Cerebellar cortex (tissue), 1 donor: Measurements from ENCODE around the gene GPR148.
A peak's percentile ranks its signal among the peaks of the same experiment; 100 is the strongest.

Experiments
- DNase-seq: peaks from one replicate; pipeline ENCODE4 v3.0.0-alpha.2; 2015; ENCODE audit warnings: low spot score

The GPR148 gene

DNA sequence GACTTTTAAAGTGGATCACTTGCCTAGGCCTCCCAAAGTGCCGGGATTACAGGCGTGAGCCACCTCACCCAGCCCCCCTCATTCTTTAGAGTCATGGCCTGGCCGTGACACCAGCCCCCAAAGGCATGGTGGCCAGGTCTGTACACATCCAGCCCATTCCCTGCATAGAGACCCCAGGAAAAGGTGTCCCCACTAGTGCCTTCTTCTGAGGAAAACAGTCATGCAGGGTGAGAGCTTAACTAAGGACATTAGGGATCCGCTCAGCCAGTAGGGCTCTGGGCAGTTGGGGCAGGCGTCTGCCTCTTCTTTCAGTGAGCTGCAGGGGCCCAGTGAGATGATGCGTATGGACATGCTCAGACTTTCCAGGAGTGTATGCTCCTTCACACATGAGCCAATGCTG, 20.8 kb downstream of the GPR148 start:
- DNase-seq, result no peak

DNA sequence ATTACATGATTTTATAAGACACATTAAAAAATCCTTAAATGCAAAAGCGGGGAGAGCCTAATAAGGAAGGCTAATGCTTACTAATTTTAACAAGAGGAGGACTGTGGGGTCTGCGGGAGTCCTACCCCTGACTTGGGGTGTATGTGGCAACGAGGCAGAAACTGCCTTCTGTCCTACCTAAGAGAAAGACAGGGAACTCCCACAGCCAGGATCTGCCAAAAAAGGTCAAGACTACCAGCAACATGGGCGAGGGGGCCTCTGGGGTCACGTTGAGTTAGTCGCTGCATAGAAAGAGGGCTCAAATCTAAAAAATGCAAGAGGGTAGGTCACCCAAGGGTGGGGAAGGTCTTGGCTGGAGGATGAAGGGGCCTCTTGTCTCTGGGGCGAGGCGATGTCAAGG, 25.9 kb downstream of the GPR148 start:
- peak; percentile 53 for DNase-seq

DNA sequence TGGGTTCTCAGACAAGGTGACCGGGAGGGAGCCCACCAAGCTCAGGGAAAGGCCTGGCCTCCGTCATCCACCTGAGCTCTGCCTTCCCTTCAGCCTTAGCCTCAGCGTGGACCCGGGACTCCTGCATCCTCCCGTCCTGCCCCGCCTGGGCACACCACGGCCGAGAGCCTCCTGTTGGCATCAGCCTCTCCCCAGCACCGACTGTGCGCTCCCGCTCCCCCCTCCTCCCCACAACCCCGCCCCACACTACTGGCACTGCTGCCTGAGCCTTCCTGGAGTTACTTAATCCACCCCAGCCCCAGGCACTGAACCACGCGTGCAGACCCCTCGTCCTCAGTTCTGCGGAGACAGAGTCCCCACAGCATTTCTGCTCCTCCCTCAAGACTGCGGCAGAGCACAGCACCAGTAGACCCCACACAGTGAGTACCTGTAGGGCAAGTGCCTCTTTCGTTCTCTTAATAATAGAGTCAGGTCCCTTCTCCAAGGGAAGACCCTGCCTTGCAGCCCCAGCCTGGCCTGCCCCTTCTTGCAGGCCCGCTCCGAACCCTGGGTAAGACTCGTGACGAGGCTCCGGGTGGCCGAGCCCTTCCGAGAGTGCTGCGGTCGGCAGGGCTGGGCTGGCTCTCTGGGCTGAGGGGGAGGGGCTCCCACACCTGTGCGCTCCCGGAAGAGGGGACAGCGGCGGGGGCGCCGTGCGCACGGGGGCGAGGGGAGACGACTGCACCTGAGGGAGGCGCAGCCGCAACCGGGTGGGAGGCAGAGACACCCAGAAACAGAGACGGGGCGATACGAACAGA, 26.6 kb downstream of the GPR148 start, which contains the start of gene AMER3:
AMER3 (plus strand) TSS at position 285 of the 797 bp plus-strand sequence. CDS start 6,533 bp downstream, outside the sequence.
- DNase-seq, result peak; percentile 76

DNA sequence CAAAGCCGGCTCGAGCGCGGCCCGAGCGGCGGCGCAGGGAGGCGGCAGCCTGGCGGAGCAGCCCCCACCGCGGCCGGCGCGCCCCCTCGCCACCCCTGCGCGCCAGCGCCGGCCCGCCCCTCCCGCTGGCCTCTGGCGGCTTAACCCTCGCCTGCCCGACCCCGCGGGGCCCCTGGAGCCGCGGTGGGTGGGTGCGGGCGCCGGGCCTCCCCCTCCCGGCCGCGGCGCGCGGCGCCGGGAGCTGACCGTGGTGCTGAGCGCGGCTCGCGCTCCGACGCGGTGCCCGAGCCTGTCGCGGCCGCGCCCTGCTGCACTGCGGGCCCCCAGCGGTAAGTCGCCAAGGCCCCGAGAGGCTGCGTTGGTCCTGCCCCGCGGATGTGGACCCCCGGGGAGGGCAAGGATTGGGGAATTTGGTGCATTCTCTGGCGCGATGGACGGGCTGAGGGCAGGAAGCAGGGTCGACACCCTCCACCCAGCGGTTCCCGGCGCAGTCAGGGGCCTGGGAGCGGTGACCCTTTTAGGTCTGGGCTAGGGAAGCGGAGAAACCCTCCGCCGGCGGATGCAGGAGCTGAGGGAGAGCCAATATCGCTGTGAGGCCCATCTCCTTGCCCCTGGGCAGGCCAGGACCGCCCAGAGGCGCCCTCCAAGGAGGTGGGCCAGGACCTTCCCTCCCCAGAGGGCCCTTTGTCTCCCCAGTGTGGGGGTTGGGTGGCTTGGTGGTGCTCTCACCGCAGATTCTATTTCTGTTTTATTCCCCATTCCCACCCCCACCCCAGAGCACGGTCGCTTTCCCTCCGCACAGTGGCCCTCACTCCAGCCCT, 27.4 kb downstream of the GPR148 start:
- DNase-seq, result no peak

DNA sequence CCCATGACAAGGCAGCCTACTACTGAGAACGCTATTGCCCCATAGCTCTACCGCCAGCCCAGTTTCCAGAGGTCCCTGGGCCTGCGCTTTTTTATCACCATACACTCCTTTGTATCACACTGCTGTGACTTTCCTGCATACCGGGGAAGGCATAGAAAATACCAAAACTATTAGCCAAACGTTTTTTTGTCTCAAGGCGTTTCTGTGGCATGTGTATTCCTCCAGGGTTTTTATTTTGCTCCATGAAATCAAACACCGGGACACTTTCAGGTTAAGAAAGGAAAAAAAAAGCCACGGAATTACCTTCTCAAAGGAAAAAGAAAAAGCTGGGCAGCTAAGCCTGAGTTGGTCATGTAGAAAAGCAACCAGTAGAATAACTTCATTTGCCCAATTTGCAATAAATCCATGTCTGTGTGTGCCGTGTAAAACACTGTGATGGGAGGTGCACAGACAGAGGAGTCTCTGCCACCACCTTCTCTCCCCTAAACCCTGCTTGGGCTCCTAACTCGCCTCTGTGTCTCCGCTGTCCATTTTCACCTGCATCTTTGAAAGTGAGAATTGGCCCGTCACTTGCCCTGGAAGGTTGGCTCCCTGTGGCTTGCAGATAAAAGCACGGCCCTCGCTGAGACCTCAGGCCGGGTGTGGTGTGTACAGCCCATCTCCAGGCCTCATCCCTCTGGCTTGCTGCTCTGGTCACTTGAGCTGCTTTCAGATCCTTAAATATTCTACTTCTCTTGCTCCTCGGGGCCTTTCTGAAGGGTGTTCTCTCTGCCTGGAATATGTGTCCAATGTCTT, 28.2 kb downstream of the GPR148 start:
- peak; percentile 39 for DNase-seq

DNA sequence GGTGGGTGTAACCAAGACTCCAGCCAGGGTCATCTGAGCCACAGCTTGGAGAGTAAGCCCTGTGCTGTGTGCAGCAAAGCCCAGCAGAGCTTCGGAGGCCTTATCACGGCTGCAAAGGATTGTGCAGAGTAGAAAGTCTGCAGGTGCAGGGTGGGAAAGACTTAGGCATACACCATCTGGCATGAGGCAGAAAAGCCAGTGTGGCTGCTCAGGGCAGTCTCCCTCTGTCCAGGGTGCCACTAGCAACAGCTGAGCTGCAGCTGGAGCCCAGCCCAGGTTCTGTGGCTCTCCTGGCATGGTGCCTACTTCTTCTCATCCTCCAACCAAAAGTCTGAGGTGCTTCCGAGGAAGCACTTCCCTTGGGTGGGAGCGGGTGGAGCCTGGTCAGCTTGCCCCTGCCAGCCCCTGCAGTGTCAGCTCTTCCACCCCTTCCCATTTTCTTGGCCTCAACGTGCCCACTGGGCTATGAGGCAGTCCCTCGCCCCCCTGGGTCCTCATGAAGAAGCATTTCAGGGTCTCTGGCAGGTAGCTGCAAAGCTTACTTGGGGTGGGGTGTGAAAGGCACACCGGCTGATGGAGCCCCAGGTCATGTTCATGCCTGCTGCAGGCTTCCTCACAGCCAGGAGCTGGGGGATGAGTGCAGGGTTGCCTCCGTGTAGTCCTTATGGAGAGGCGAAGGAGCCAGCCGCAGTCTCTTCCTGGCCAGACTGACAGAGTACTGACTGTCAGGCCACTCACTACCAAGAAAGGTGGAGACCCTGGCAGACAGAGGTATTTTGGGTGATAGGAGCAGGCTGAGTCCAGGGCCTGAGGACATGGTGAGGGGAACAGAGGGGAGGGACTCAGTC, 31.3 kb downstream of the GPR148 start:
- DNase-seq, result peak; percentile 26

DNA sequence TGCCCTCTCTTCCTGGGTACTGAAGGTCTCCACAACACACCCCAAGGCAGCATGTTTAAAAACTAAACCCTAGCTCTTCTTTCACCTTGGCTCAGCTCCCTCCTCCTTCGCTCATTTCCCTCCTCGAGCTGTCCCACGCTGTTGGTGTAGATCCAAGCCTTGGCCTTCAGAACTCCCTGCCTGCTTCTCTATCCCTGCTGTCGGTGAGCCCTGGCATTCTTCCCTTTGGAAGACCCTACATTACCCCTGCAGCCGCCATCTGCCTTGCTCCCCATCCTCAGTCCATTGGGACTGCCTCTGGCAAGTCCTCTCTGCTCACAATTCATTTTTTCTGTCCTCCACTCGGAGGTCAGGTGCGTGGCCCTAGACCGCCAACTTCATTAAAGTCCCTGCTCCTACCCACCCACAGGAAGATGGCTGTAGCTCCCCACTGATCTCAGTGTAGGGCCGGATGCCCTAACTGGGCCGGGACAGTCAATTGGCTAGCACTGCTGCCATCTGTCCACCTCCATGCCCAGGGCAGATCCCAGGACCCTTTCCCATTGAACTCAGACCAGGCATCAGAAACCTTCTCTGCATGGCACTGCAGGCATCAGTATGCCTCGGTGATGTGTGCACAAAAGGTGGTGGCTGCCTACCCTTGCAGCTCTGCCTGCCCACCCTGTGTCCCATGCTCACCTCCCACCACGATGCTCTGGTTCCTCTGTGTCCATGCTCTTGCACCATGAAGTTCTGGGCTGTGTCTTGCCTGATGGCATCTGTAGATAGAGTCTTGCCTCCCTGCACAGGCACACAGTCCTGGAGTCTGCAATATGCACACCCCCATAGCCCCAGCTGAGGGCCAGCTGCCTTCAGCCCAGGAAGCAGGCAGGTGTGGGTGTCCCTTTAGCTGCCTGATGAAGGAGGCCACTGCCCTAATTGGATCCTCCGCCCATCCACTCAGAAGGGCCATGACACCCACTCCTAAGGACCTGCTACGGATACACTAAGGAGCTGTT, 32.2 kb downstream of the GPR148 start:
- peak; percentile 90 for DNase-seq

DNA sequence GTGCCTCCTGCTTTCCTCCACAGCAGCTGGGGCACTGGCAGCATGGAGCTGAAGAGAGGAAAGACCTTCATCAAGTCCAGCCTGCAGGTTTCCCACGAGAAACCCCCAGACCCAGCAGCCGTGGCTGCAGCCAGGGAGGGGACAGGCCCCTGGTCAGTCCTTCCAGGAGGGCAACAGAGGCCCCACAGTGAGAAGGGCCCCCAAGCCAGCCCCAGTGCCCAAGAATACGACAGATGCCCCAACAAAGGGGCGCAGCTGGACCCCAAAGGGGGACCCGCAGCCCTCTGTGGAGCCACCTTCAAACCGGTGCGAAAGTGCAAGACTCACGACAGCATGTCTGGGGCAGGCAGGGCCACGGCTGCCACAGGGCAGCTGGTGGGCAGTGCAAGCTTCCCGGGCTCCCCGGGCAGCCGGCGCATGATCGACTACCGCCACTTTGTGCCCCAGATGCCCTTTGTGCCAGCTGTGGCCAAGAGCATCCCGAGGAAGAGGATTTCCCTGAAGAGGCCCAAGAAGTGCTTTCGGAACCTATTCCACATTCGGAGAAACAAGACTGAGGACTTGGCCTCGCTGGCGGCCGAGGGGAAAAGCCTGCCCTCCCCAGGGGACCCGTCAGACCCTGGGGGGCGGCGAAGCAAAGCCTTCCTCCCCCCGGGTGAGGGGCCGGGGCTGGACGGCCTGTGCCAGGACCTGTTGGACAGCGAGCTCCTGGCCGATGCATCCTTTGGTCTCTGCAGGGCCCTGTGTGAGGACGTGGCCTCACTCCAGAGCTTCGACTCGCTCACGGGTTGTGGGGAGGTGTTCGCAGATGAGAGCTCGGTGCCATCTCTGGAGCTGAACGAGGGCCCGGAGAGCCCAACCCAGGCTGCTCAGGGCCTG, 33.4 kb downstream of the GPR148 start:
- DNase-seq, result peak; percentile 48

DNA sequence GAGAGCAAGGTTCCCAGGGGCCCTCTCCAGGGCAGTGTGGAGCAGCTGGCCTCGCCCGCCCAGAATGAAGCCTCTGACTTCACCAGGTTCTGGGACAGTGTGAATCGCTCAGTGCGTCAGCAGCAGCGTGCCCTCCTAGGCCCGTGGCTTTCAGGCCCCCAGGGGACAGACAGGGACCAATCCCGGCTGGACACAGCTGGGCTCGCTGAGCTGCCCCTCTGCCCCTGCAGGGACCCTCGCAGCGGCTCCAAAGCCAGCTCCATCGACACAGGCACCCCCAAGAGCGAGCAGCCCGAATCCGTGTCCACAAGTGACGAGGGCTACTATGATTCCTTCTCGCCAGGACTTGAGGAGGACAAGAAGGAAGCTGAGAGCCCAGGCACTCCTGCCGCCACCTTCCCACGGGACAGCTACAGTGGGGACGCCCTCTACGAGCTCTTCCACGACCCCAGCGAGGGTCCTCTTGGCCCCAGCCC, 34.1 kb downstream of the GPR148 start:
- DNase-seq, result no peak

DNA sequence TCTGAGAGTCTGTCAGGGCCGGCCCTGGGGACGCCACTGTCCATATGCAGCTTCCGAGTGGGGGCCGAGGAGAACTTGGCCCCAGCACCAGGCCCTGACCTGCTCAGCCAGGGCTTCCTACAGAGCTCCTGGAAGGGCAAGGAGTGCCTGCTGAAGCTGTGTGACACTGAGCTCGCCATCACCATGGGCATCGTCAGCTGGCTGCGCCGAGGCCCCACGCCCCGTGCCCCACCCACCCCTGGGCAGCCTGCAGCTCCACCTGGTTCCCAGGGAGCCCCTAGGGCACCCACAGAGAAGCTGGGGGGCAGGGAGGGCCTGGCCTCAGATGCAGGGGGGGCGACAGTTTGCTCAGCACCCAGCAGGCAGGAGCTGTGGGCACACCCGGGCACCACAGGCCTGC, 34.5 kb downstream of the GPR148 start:
- no peak for DNase-seq

DNA sequence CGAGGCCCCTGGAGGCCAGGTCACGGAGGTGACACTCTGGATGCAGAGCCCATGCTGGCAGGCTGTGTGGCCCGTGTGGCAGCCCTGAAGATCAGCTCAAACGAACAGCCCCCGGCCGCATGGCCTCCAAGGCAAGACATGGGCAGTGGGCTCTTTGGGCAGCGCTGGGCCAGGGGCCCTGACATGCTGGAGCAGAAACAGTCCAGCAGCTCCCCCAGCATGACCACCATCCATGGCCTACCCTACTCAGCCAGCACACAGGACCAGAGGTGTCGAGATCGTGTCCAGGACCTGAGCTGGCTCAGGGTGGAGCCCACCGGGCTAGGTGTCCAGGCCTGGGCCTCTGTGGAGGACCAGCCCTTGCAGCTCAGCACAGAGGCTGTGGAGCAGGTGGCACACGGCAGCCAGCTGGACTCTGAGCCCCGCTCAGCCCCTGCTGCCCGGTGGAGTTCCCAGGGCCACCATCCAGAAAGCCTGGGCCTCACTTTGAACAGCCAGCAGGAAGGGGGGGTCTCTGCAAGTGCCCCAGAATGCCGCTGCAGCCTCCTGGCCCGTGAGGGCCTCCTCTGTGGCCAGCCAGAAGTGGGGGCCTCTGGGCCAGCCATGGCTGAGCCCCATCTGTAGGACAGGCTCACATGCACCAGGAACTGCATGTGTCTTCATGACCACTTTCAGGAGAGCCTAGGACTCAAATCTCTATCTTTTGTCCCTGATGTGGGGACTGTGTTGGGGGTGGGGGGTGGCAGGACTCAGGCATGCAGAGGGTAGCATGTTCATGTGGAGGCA, 35.4 kb downstream of the GPR148 start:
- no peak for DNase-seq

DNA sequence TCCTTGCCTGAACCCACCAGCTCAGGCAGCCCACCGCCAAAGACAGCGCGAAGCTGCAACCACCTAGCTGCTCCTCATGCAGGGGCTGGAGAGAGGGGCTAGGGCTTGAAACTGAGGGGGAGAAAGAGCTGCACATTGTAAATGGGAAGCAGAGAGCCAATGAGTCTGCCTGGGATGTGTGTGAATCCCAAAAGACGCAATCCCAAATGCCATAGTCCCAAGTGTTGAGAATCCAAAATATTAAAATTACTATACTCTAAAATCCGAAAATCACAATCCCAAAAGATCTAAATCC, 35.9 kb downstream of the GPR148 start:
- DNase-seq, result no peak

DNA sequence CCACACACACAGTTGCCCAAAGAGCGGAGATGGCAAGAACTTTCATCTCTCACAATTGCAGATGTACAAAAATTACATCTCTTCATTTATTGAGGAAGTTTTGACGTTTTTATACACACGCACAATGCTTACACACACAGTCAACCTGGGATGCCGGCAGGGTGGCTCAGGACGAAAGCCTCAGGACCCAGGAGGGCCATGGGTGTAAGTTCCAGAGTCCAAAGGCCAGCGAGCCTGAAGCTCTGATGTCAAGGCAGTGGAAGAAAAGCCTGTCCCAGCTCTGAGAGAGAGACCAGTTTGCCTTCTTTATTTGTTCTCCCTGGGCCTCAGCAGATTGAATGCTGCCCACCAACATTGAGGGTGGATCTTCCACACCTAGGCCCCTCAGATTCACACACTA, 36.6 kb downstream of the GPR148 start:
- DNase-seq, result no peak

DNA sequence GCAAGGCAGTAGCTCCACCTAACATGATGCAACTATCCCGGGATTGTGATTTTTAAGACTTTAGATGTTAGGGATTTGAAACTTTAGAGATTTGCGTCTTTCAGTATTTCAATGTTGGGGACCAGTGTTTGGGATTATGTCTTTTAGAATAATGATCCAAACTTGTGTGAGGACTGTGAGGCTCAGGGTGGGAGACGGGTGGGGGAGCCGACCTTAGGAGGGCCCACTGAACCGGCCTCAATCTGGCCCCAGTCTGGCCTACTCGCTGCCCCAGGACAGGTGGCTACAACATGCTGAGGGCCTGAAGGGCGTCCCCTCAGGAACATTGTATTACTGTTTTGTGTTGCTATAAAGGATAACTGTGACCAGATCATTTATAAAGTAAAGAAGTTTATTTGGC, 37.2 kb downstream of the GPR148 start:
- DNase-seq, result no peak

DNA sequence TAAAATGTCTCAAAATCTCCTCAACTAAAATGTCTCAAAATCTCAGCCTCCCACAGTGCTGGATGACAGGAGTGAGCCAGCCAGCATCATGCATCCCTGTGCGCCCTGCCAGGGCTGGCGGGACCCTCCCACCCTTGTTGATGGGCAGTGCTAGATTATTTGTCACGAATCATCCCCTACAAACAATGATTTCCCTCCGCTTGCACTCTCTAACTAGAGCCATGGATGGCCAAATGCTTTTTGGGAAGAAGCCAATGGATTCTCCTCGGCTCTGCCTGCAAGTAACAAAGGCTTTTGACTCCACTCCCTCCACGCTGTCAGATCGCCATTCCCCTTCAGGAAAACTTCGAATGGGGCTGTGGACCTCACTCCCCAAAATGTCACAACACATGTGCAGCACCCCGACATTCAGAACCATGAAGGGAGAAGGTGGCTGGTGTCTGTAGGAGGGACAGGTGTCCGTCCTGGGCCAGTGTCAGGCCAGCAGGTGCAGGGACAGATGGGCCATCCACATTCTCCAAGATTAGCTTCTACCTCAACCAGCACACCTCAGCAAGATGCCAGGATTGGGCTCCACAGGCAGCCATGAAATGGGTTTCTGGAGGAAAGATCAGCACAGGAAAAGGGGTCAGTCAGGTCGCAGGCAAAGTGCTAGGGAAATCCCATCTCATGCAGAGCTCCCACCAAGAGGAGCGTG, 38.0 kb downstream of the GPR148 start:
- peak; percentile 94 for DNase-seq

DNA sequence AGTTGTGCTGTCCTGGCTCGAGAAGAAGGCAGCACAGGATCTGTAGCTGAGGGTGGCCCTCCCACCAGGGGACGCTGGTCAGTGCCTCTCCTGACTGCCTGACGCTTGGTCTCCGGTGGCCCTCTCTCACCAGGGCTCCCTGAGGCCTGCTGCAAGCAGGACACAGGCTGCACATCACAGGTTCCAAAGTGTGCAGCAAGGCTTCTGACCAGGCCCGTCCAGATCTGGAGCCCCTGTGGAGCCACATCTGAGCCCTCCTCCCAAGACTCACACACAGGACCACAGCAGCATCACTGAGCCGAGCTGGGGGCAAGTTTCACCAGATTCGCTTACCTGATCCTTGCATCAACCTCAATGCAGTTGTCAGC, 38.5 kb downstream of the GPR148 start:
- DNase-seq, result no peak

DNA sequence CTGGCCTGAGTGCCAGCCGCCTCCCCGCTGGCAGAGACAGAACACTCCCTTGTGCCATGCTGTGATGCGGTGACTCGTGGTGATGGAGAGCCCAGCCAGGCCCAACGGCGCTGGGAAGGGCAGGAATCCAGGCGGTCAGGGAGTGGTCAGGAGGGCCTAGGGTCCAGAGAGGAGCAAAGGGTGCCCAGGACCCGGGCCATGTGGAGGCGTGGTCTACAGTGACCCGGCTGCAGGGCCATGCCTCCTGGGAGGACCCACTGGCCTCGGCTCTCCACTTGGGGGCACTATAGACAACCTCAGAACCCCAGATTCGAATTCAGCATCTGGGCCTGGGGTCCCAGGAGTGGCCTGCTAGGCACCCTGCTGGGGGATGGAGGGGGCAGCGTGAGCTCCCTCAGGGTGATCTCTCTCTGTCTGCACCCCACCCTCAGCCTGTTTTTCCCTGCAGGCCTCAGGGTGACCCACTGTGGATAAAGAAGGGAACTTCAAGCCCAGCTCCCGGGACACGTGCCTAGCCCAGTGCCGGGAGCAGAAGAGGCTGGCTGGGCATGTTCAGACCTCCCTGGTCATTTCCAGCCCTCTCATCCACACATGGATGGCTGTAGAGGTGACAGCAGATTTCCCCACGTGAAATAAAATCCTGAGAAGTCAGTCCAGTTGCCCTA, 39.5 kb downstream of the GPR148 start:
- DNase-seq, result no peak
